Glutamatergic neuron (in vitro differentiated cells): ENCODE data around the gene DNAJA3. TPM values are rescaled to one million over a fixed set of nuclear protein-coding genes. Genes with fewer than 3 reads are reported as not detected.
"Not testable (repeated sequence)": the region's sequence is repeated elsewhere in the genome, so short reads cannot be mapped to it uniquely, and the experiment has no call there.

Source experiments
- DNase-seq: peaks from one replicate; pipeline ENCODE4 v3.0.0; 2022
- H3K27ac Mint-ChIP-seq: one replicate; pipeline ENCODE4 v1.8.0; 2020; ENCODE audit warnings: mild to moderate bottlenecking, mixed read lengths, inconsistent platforms; ENCODE audit not compliant: unreplicated experiment
- H3K27me3 Mint-ChIP-seq: one replicate; pipeline ENCODE4 v1.8.0; 2020; ENCODE audit warnings: mild to moderate bottlenecking, moderate library complexity, mixed read lengths, inconsistent platforms; ENCODE audit not compliant: unreplicated experiment
- H3K36me3 Mint-ChIP-seq: one replicate; pipeline ENCODE4 v1.8.0; 2020; ENCODE audit warnings: mild to moderate bottlenecking, mixed read lengths, inconsistent platforms; ENCODE audit not compliant: unreplicated experiment
- H3K4me1 Mint-ChIP-seq: one replicate; pipeline ENCODE4 v1.8.0; 2020; ENCODE audit warnings: mild to moderate bottlenecking, low read depth, mixed read lengths, inconsistent platforms; ENCODE audit not compliant: unreplicated experiment
- H3K4me3 Mint-ChIP-seq: one replicate; pipeline ENCODE4 v1.8.0; 2020; ENCODE audit warnings: mild to moderate bottlenecking, mixed read lengths, inconsistent platforms; ENCODE audit not compliant: unreplicated experiment
- H3K9me3 Mint-ChIP-seq: one replicate; pipeline ENCODE4 v1.8.0; 2020; ENCODE audit warnings: mild to moderate bottlenecking, moderate library complexity, mixed read lengths, inconsistent platforms; ENCODE audit not compliant: unreplicated experiment
- CTCF ChIP-seq: fragments of 200-600 bp; sonication (generic); IDR thresholded peaks from one replicate; pipeline ENCODE4 v1.5.0; 2021; ENCODE audit not compliant: partially characterized antibody, unreplicated experiment
- total RNA-seq: library from RNA; stranded (reverse); fragmentation: NEBNext Ultra II Directional; extraction: Animal tissue kit (Norgen Biotek cat#: 25700); gene quantifications from one replicate; pipeline ENCODE4 v1.2.1, GENCODE V29; 2021; ENCODE audit not compliant: unreplicated experiment

Gene DNAJA3
- total RNA-seq, 1 donor from 2014 or later, result 32.6 TPM

- Mint-ChIP-seq H3K9me3 (peaks cover 7% of the 10 kb centered on the region), H3K27me3 (peaks cover 8% of the 10 kb centered on the region), H3K4me1 (peaks cover 4% of the 10 kb centered on the region), H3K36me3 (no peaks in the 10 kb centered on the region), H3K27ac (peak overlapping the region; percentile 66), H3K4me3 (no peak overlapping the region)
- no peak for DNase-seq
- no peak for TF ChIP-seq CTCF
Observed at GRCh38 chr16:4392382-4393239, 33.1 kb upstream of the DNAJA3 start.

GRCh38 chr16:4393240-4393600, 32.4 kb upstream of the DNAJA3 start:
- Mint-ChIP-seq H3K36me3 (no peaks in the 10 kb centered on the region), H3K27me3 (peaks cover 8% of the 10 kb centered on the region), H3K4me3 (no peak overlapping the region), H3K9me3 (peaks cover 7% of the 10 kb centered on the region), H3K27ac (peak overlapping the region; percentile 28), H3K4me1 (peaks cover 4% of the 10 kb centered on the region)
- peak; percentile 15 for DNase-seq
- no peak for TF ChIP-seq CTCF

- not testable (repeated sequence) for H3K4me3 Mint-ChIP-seq, H3K27ac Mint-ChIP-seq, H3K9me3 Mint-ChIP-seq, H3K4me1 Mint-ChIP-seq, H3K27me3 Mint-ChIP-seq, H3K36me3 Mint-ChIP-seq, DNase-seq
Observed at GRCh38 chr16:4393850-4394249, 31.8 kb upstream of the DNAJA3 start.

GRCh38 chr16:4395055-4395726, 30.5 kb upstream of the DNAJA3 start:
- H3K36me3 Mint-ChIP-seq, result peaks cover 4% of the 10 kb centered on the region
- DNase-seq, result no peak
- H3K27me3 Mint-ChIP-seq, result peaks cover 4% of the 10 kb centered on the region
- H3K9me3 Mint-ChIP-seq, result peaks cover 3% of the 10 kb centered on the region
- H3K4me1 Mint-ChIP-seq, result no peaks in the 10 kb centered on the region
- H3K27ac Mint-ChIP-seq, result no peak overlapping the region
- H3K4me3 Mint-ChIP-seq, result no peak overlapping the region
- TF ChIP-seq CTCF, result no peak

- peaks cover 4% of the 10 kb centered on the region for H3K36me3 Mint-ChIP-seq
- H3K4me1 Mint-ChIP-seq, result peaks cover 4% of the 10 kb centered on the region
- TF ChIP-seq CTCF, result no peak
- H3K9me3 Mint-ChIP-seq, result peaks cover 3% of the 10 kb centered on the region
- no peak overlapping the region for H3K27ac Mint-ChIP-seq
- H3K27me3 Mint-ChIP-seq, result peaks cover 5% of the 10 kb centered on the region
- no peak overlapping the region for H3K4me3 Mint-ChIP-seq
- no peak for DNase-seq
Observed at GRCh38 chr16:4399001-4399730, 26.5 kb upstream of the DNAJA3 start.
